Measurements from ENCODE around the gene SSC4D. TPM values are rescaled to one million over a fixed set of nuclear protein-coding genes. Genes with fewer than 3 reads are reported as not detected.
"Not testable (repeated sequence)": the region's sequence is repeated elsewhere in the genome, so short reads cannot be mapped to it uniquely, and the experiment has no call there.

Gene SSC4D
- polyA plus RNA-seq, 1 donor: 1.2 TPM

- H3K4me1 ChIP-seq (ENCODE audit: control insufficient read depth, insufficient read depth, low read length): peaks cover 13% of the 10 kb centered on the region
- peaks cover 4% of the 10 kb centered on the region for H3K9me3 ChIP-seq (ENCODE audit: control insufficient read depth, low read depth, low read length)
- H3K36me3 ChIP-seq (ENCODE audit: control insufficient read depth, insufficient read depth, low read length): no peaks in the 10 kb centered on the region
- DNase-seq: peak; percentile 72 to 78
- H3K4me3 ChIP-seq (ENCODE audit: low read length): peak overlapping the region; percentile 48
- H3K27me3 ChIP-seq (ENCODE audit: control insufficient read depth, insufficient read depth, low read length): no peaks in the 10 kb centered on the region
- no peak overlapping the region for H3K27ac ChIP-seq (ENCODE audit: low read length)
- WGBS (ENCODE audit: insufficient coverage, low lambda C conversion rate): 60% methylated on average over 1 of the region's 45 CpGs
Measured at GRCh38 chr7:76397409-76398183, 11.9 kb downstream of the SSC4D start.

- Histone ChIP-seq H3K27ac (ENCODE audit: low read length) (no peak overlapping the region), H3K4me3 (ENCODE audit: low read length) (no peak overlapping the region), H3K27me3 (ENCODE audit: control insufficient read depth, insufficient read depth, low read length) (no peaks in the 10 kb centered on the region), H3K9me3 (ENCODE audit: control insufficient read depth, low read depth, low read length) (peaks cover 4% of the 10 kb centered on the region), H3K36me3 (ENCODE audit: control insufficient read depth, insufficient read depth, low read length) (no peaks in the 10 kb centered on the region), H3K4me1 (ENCODE audit: control insufficient read depth, insufficient read depth, low read length) (peaks cover 16% of the 10 kb centered on the region)
- DNase-seq: no peak
- WGBS (ENCODE audit: insufficient coverage, low lambda C conversion rate): no CpG with 5 or more reads among the region's 8 CpGs
Measured at GRCh38 chr7:76396864-76397263, 12.6 kb downstream of the SSC4D start.

GRCh38 chr7:76395965-76396726 is 13.4 kb downstream of the SSC4D start:
- H3K9me3 ChIP-seq (ENCODE audit: control insufficient read depth, low read depth, low read length): peaks cover 4% of the 10 kb centered on the region
- H3K27ac ChIP-seq (ENCODE audit: low read length): no peak overlapping the region
- no peaks in the 10 kb centered on the region for H3K27me3 ChIP-seq (ENCODE audit: control insufficient read depth, insufficient read depth, low read length)
- no CpG with 5 or more reads among the region's 13 CpGs for WGBS (ENCODE audit: insufficient coverage, low lambda C conversion rate)
- no peak for DNase-seq
- H3K4me1 ChIP-seq (ENCODE audit: control insufficient read depth, insufficient read depth, low read length): peaks cover 16% of the 10 kb centered on the region
- H3K36me3 ChIP-seq (ENCODE audit: control insufficient read depth, insufficient read depth, low read length): no peaks in the 10 kb centered on the region
- H3K4me3 ChIP-seq (ENCODE audit: low read length): no peak overlapping the region

- WGBS (ENCODE audit: insufficient coverage, low lambda C conversion rate): no CpG with 5 or more reads among the region's 11 CpGs
- DNase-seq: not testable (repeated sequence)
Measured at GRCh38 chr7:76395605-76395964, 13.9 kb downstream of the SSC4D start.

GRCh38 chr7:76394957-76395356 is 14.5 kb downstream of the SSC4D start:
- H3K27ac ChIP-seq (ENCODE audit: low read length): no peak overlapping the region
- WGBS (ENCODE audit: insufficient coverage, low lambda C conversion rate): no CpG with 5 or more reads among the region's 9 CpGs
- H3K36me3 ChIP-seq (ENCODE audit: control insufficient read depth, insufficient read depth, low read length): no peaks in the 10 kb centered on the region
- no peak overlapping the region for H3K4me3 ChIP-seq (ENCODE audit: low read length)
- peaks cover 16% of the 10 kb centered on the region for H3K4me1 ChIP-seq (ENCODE audit: control insufficient read depth, insufficient read depth, low read length)
- no peaks in the 10 kb centered on the region for H3K27me3 ChIP-seq (ENCODE audit: control insufficient read depth, insufficient read depth, low read length)
- no peak for DNase-seq
- peaks cover 4% of the 10 kb centered on the region for H3K9me3 ChIP-seq (ENCODE audit: control insufficient read depth, low read depth, low read length)

More at GRCh38 chr7:76395605-76395964, 13.9 kb downstream of the SSC4D start:
- H3K27me3 ChIP-seq (ENCODE audit: control insufficient read depth, insufficient read depth, low read length); H3K36me3 ChIP-seq (ENCODE audit: control insufficient read depth, insufficient read depth, low read length); H3K9me3 ChIP-seq (ENCODE audit: control insufficient read depth, low read depth, low read length); H3K4me3 ChIP-seq (ENCODE audit: low read length); H3K27ac ChIP-seq (ENCODE audit: low read length): not testable (repeated sequence)
- H3K4me1 ChIP-seq (ENCODE audit: control insufficient read depth, insufficient read depth, low read length): peaks cover 16% of the 10 kb centered on the region

GRCh38 chr7:76393116-76394031 is 16.1 kb downstream of the SSC4D start:
- WGBS (ENCODE audit: insufficient coverage, low lambda C conversion rate): no CpG with 5 or more reads among the region's 99 CpGs
- Histone ChIP-seq H3K9me3 (ENCODE audit: control insufficient read depth, low read depth, low read length) (peaks cover 4% of the 10 kb centered on the region), H3K4me3 (ENCODE audit: low read length) (peak overlapping the region; percentile 54), H3K27me3 (ENCODE audit: control insufficient read depth, insufficient read depth, low read length) (no peaks in the 10 kb centered on the region), H3K4me1 (ENCODE audit: control insufficient read depth, insufficient read depth, low read length) (peaks cover 16% of the 10 kb centered on the region), H3K36me3 (ENCODE audit: control insufficient read depth, insufficient read depth, low read length) (no peaks in the 10 kb centered on the region), H3K27ac (ENCODE audit: low read length) (peak overlapping the region; percentile 93)
- peak; percentile 96 for DNase-seq

DNA sequence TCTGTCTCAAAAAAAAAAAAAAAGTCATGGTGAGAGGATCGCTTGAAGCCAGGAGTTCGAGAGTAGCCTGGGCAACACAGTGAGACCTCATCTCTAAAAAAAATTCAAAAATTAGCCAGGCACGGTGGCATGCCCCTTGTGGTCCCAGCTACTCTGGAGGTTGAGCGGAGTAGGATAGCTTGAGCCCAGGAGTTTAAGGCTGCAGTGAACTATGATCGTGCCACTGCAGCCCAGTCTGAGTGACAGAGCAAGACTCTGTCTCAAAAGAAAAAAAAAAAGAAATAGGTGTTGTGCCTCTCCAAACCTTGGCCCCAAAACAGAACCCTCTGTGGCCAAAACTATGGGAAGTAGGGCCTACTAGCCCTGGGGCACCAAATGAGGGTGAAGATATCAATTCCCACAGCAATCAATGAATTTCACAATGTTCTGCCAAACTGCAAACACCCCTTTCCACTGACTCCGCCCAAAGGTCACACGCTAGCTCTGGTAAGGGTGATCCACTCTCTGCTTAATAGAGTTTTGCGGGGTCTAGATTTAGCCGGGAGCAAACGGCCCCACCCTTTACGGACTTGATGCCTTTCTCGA is 16.9 kb downstream of the SSC4D start:
- WGBS (ENCODE audit: insufficient coverage, low lambda C conversion rate): no CpG with 5 or more reads among the region's 12 CpGs
- Histone ChIP-seq H3K4me1 (ENCODE audit: control insufficient read depth, insufficient read depth, low read length) (peaks cover 14% of the 10 kb centered on the region), H3K9me3 (ENCODE audit: control insufficient read depth, low read depth, low read length) (peaks cover 2% of the 10 kb centered on the region), H3K4me3 (ENCODE audit: low read length) (peak overlapping the region; percentile 45), H3K27ac (ENCODE audit: low read length) (peak overlapping the region; percentile 93), H3K36me3 (ENCODE audit: control insufficient read depth, insufficient read depth, low read length) (no peaks in the 10 kb centered on the region), H3K27me3 (ENCODE audit: control insufficient read depth, insufficient read depth, low read length) (no peaks in the 10 kb centered on the region)
- no peak for DNase-seq

DNA sequence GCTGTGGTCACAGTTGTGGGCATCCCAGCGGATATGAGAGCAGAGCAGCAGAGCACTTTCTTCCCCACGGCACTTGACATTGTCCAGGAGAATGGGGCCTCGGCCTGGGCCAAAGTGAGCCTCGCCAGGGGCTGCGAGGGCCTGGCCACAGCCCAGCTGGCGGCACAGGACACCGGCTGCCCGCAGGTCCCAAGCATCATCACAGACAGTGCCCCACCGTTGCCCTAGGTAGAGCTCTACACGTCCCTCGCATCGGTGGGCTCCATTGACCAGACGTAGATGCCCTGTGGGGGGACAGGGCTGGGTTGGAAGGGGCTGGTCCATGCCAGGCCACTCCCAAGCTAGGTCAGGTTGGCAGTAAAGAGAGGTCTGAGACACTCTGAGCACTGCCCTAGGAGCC is 19.4 kb downstream of the SSC4D start:
- Histone ChIP-seq H3K36me3 (ENCODE audit: control insufficient read depth, insufficient read depth, low read length) (no peaks in the 10 kb centered on the region), H3K4me3 (ENCODE audit: low read length) (no peak overlapping the region), H3K27me3 (ENCODE audit: control insufficient read depth, insufficient read depth, low read length) (no peaks in the 10 kb centered on the region), H3K9me3 (ENCODE audit: control insufficient read depth, low read depth, low read length) (no peaks in the 10 kb centered on the region), H3K4me1 (ENCODE audit: control insufficient read depth, insufficient read depth, low read length) (peaks cover 8% of the 10 kb centered on the region), H3K27ac (ENCODE audit: low read length) (no peak overlapping the region)
- WGBS (ENCODE audit: insufficient coverage, low lambda C conversion rate): no CpG with 5 or more reads among the region's 13 CpGs
- no peak for DNase-seq

- H3K9me3 ChIP-seq (ENCODE audit: control insufficient read depth, low read depth, low read length); H3K27ac ChIP-seq (ENCODE audit: low read length); H3K4me3 ChIP-seq (ENCODE audit: low read length); H3K36me3 ChIP-seq (ENCODE audit: control insufficient read depth, insufficient read depth, low read length); H3K4me1 ChIP-seq (ENCODE audit: control insufficient read depth, insufficient read depth, low read length); DNase-seq; H3K27me3 ChIP-seq (ENCODE audit: control insufficient read depth, insufficient read depth, low read length): not testable (repeated sequence)
- WGBS (ENCODE audit: insufficient coverage, low lambda C conversion rate): no CpG with 5 or more reads among the region's 6 CpGs
Measured at GRCh38 chr7:76387789-76388188, 21.7 kb downstream of the SSC4D start.

Data from large intestine (tissue), 3 donors.